H1 (cell line): Measurements from ENCODE around the gene MAPK8IP1. TPM values are rescaled to one million over a fixed set of nuclear protein-coding genes. Genes with fewer than 3 reads are reported as not detected.
A peak's percentile ranks its signal among the peaks of the same experiment; 100 is the strongest.

Experiments used
- CTCF ChIA-PET: fragments of 300-600 bp; sonication (Branson Sonifier 250); formaldehyde crosslinking; loops from one replicate; lab custom pipeline; 2021; ENCODE audit not compliant: partially characterized antibody; lab: Charles Lee
- POLR2A ChIA-PET: fragments of 300-600 bp; sonication (Branson Sonifier 250); formaldehyde crosslinking; loops from one replicate; lab custom pipeline; 2021; ENCODE audit warnings: inconsistent platforms; ENCODE audit not compliant: partially characterized antibody; lab: Charles Lee
- DNase-seq, 2 experiments: peaks; one replicate each; pipeline versions ENCODE4 v3.0.0 to v3.0.0-alpha.2; 2010 to 2022; ENCODE audit warnings: low spot score in 2 of 2, low read depth in 1 of 2, mixed read lengths in 1 of 2
- FAIRE-seq: peaks from 2 replicates; lab custom pipeline; 2011; peaks lifted over from hg19 to GRCh38; lab: Jason Lieb, UNC
- H2AFZ ChIP-seq: 2 replicates; pipeline ENCODE4 v1.8.1; 2012; ENCODE audit warnings: low read length, inconsistent platforms
- H2AK5ac ChIP-seq: 2 replicates; pipeline ENCODE4 v1.6.1; 2013; ENCODE audit warnings: low read depth, low read length
- H2BK120ac ChIP-seq: replicated peaks from 2 replicates; pipeline ENCODE3; 2013; ENCODE audit warnings: low read depth, low read length, inconsistent platforms
- H2BK12ac ChIP-seq: 2 replicates; pipeline ENCODE4 v1.6.1; 2013; ENCODE audit warnings: low read depth, low read length
- H2BK15ac ChIP-seq: 2 replicates; pipeline ENCODE4 v1.6.1; 2013; ENCODE audit warnings: low read length
- H2BK20ac ChIP-seq: 2 replicates; pipeline ENCODE4 v1.6.1; 2013; ENCODE audit warnings: low read length
- H2BK5ac ChIP-seq: 2 replicates; pipeline ENCODE4 v1.6.1; 2013; ENCODE audit warnings: low read depth, low read length
- H3K14ac ChIP-seq: 2 replicates; pipeline ENCODE4 v1.6.1; 2013; ENCODE audit warnings: inconsistent platforms; ENCODE audit not compliant: insufficient read length
- H3K18ac ChIP-seq: 2 replicates; pipeline ENCODE4 v1.6.1; 2013; ENCODE audit warnings: low read length; ENCODE audit errors: extremely low read depth
- H3K23ac ChIP-seq: 2 replicates; pipeline ENCODE4 v1.6.1; 2013; ENCODE audit warnings: inconsistent platforms; ENCODE audit not compliant: insufficient read length
- H3K23me2 ChIP-seq: 2 replicates; pipeline ENCODE4 v1.6.1; 2013; ENCODE audit warnings: low read depth, low read length
- H3K27ac ChIP-seq: 2 replicates; pipeline ENCODE4 v1.6.1; 2011; ENCODE audit warnings: low read depth, low read length, inconsistent platforms
- H3K27me3 ChIP-seq, 4 experiments: replicated peaks in 1 of 4; 1 replicate in 1 of 4; 2 replicates in 3 of 4; pipeline versions ENCODE4 v1.6.1 to v1.8.1; 2011 to 2013; ENCODE audit warnings: low read length in 3 of 4, mild to moderate bottlenecking in 3 of 4, inconsistent platforms in 2 of 4, mixed read lengths in 2 of 4, moderate library complexity in 1 of 4; ENCODE audit not compliant: control insufficient read depth in 3 of 4, insufficient read depth in 3 of 4; ENCODE audit errors: extremely low read depth in 1 of 4
- H3K36me3 ChIP-seq, 4 experiments: 2 replicates each; pipeline versions ENCODE4 v1.6.1 to v1.8.1; 2011 to 2013; ENCODE audit warnings: mild to moderate bottlenecking in 4 of 4, low read length in 3 of 4, moderate library complexity in 2 of 4, control low read depth in 1 of 4, inconsistent platforms in 1 of 4; ENCODE audit not compliant: insufficient read depth in 4 of 4, control insufficient read depth in 2 of 4
- H3K4ac ChIP-seq: replicated peaks from 2 replicates; pipeline ENCODE3; 2013; ENCODE audit warnings: low read length, low read depth, mixed read lengths, inconsistent platforms; ENCODE audit not compliant: insufficient read length
- H3K4me1 ChIP-seq, 4 experiments: replicated peaks in 1 of 4; 1 replicate in 1 of 4; 2 replicates in 3 of 4; pipeline versions ENCODE4 v1.6.1 to v1.8.1; 2011 to 2013; ENCODE audit warnings: low read length in 3 of 4, inconsistent platforms in 2 of 4, mixed read lengths in 1 of 4; ENCODE audit not compliant: insufficient read depth in 4 of 4, control insufficient read depth in 3 of 4
- H3K4me2 ChIP-seq, 2 experiments: 2 replicates each; pipeline versions ENCODE4 v1.6.1 to v1.8.1; 2011 to 2013; ENCODE audit warnings: low read depth in 2 of 2, low read length in 2 of 2, control low read depth in 1 of 2, inconsistent platforms in 1 of 2, mild to moderate bottlenecking in 1 of 2; ENCODE audit not compliant: insufficient read depth in 1 of 2
- H3K4me3 ChIP-seq, 4 experiments: fragments of 200-600, 300-600 bp in 1 of 4; sonication (generic), shearing (Covaris generic), sonication (Bioruptor Twin) in 1 of 4; 2 replicates each; pipeline versions ENCODE4 v1.5.1 to v1.8.1; 2011 to 2016; ENCODE audit warnings: low read length in 4 of 4, low read depth in 3 of 4, control low read depth in 2 of 4, inconsistent platforms in 2 of 4, mild to moderate bottlenecking in 2 of 4, mixed read lengths in 1 of 4, moderate library complexity in 1 of 4; ENCODE audit not compliant: insufficient read depth in 2 of 4; ENCODE audit errors: extremely low read depth in 1 of 4
- H3K56ac ChIP-seq: replicated peaks from 2 replicates; pipeline ENCODE3; 2013; ENCODE audit warnings: low read depth, mild to moderate bottlenecking, mixed read lengths, low read length, inconsistent platforms; ENCODE audit not compliant: insufficient read length
- H3K79me1 ChIP-seq: 2 replicates; pipeline ENCODE4 v1.6.1; 2013; ENCODE audit warnings: low read depth, low read length, control low read depth
- H3K79me2 ChIP-seq, 2 experiments: 2 replicates each; pipeline versions ENCODE4 v1.6.1 to v1.8.1; 2012 to 2013; ENCODE audit warnings: low read length in 2 of 2, mild to moderate bottlenecking in 2 of 2, inconsistent platforms in 1 of 2; ENCODE audit not compliant: insufficient read depth in 2 of 2, control insufficient read depth in 1 of 2
- H3K9ac ChIP-seq, 4 experiments: replicated peaks in 1 of 4; 1 replicate in 1 of 4; 2 replicates in 3 of 4; pipeline versions ENCODE4 v1.6.1 to v1.8.1; 2011 to 2013; ENCODE audit warnings: low read depth in 3 of 4, low read length in 3 of 4, control low read depth in 2 of 4, mild to moderate bottlenecking in 2 of 4, moderate library complexity in 2 of 4, inconsistent platforms in 1 of 4; ENCODE audit errors: extremely low read depth in 1 of 4
- H3K9me3 ChIP-seq, 2 experiments: 2 replicates each; pipeline versions ENCODE4 v1.6.1 to v1.8.1; 2012 to 2013; ENCODE audit warnings: mild to moderate bottlenecking in 2 of 2, moderate library complexity in 2 of 2, control low read depth in 1 of 2, inconsistent platforms in 1 of 2, low read depth in 1 of 2, low read length in 1 of 2, mixed read lengths in 1 of 2; ENCODE audit not compliant: insufficient read depth in 2 of 2
- H4K20me1 ChIP-seq, 2 experiments: replicated peaks in 1 of 2; 2 replicates each; pipeline versions ENCODE3 to v1.8.1; 2011 to 2013; ENCODE audit warnings: inconsistent platforms in 2 of 2, low read length in 2 of 2, mild to moderate bottlenecking in 1 of 2; ENCODE audit not compliant: insufficient read depth in 2 of 2, control insufficient read depth in 1 of 2
- H4K5ac ChIP-seq: 2 replicates; pipeline ENCODE4 v1.6.1; 2013; ENCODE audit warnings: low read length, low read depth, mixed read lengths, inconsistent platforms; ENCODE audit not compliant: insufficient read length
- H4K8ac ChIP-seq: 2 replicates; pipeline ENCODE4 v1.8.0; 2013; ENCODE audit warnings: mild to moderate bottlenecking, moderate library complexity, low read length, inconsistent platforms; ENCODE audit not compliant: insufficient read depth; ENCODE audit errors: extremely low read depth
- H4K91ac ChIP-seq: replicated peaks from 2 replicates; pipeline ENCODE3; 2013; ENCODE audit warnings: low read length, mixed read lengths, inconsistent platforms; ENCODE audit not compliant: insufficient read length
- CEBPB ChIP-seq: IDR thresholded peaks from 2 replicates; pipeline ENCODE4 v1.6.1; 2012; ENCODE audit warnings: low read depth, low read length
- CTBP2 ChIP-seq: IDR thresholded peaks from 2 replicates; pipeline ENCODE4 v1.7.0; 2011; ENCODE audit warnings: borderline replicate concordance, mild to moderate bottlenecking, moderate library complexity, mixed read lengths, low read length; ENCODE audit not compliant: insufficient read depth, insufficient read length
- CTCF ChIP-seq, 3 experiments: IDR thresholded peaks; 1 replicate in 2 of 3; 2 replicates in 1 of 3; pipeline versions ENCODE4 v1.5.1 to v1.6.1; 2011; ENCODE audit warnings: low read length in 3 of 3, mild to moderate bottlenecking in 3 of 3, inconsistent platforms in 2 of 3, low read depth in 1 of 3, moderate library complexity in 1 of 3; ENCODE audit not compliant: insufficient read depth in 1 of 3; ENCODE audit errors: control extremely low read depth in 1 of 3
- RAD21 ChIP-seq, 2 experiments: IDR thresholded peaks in 1 of 2; conservative IDR thresholded peaks in 1 of 2; 2 replicates each; pipeline ENCODE4 v1.6.1; 2011; ENCODE audit warnings: low read depth in 2 of 2, low read length in 2 of 2, improper control_type of control experiment in 1 of 2, inconsistent platforms in 1 of 2, mild to moderate bottlenecking in 1 of 2, moderate library complexity in 1 of 2
- SAP30 ChIP-seq: fragments of 300-600 bp; sonication (generic); IDR thresholded peaks from 2 replicates; pipeline ENCODE4 v1.7.1; 2012; ENCODE audit warnings: low read length, moderate library complexity, mild to moderate bottlenecking, inconsistent platforms; ENCODE audit not compliant: insufficient read depth, insufficient replicate concordance
- SIN3A ChIP-seq, 2 experiments: IDR thresholded peaks in 1 of 2; conservative IDR thresholded peaks in 1 of 2; 2 replicates each; pipeline ENCODE4 v1.6.1; 2011 to 2012; ENCODE audit warnings: low read length in 2 of 2, improper control_type of control experiment in 1 of 2, low read depth in 1 of 2, mild to moderate bottlenecking in 1 of 2
- ZNF274 ChIP-seq: IDR thresholded peaks from 2 replicates; pipeline ENCODE4 v1.7.0; 2012; ENCODE audit warnings: low read length, borderline replicate concordance; ENCODE audit errors: extremely low read depth
- WGBS, 2 experiments: shearing (Covaris generic) in 1 of 2; methylation state at CpG; one replicate each; pipeline versions ENCODE4 v1.1.6 to v1.1.7; 2013 to 2015; ENCODE audit warnings: low lambda C conversion rate in 2 of 2, mixed read lengths in 2 of 2, inconsistent platforms in 1 of 2, low coverage in 1 of 2, missing lambda C conversion rate in 1 of 2; ENCODE audit not compliant: insufficient replicate concordance in 2 of 2, insufficient coverage in 1 of 2, insufficient read length in 1 of 2; ENCODE audit errors: extremely low coverage in 1 of 2, missing lambda C conversion rate in 1 of 2; 5-methylcytosine and 5-hydroxymethylcytosine counted together
- polyA plus RNA-seq, 7 experiments: library from polyadenylated mRNA; depleted of rRNA in 3 of 7; stranded (reverse) in 5 of 7; unstranded in 2 of 7; fragments of >200 nt in 5 of 7; fragments of 200-250 nt in 2 of 7; gene quantifications; 1 replicate in 5 of 7; 2 replicates in 1 of 7; 4 replicates in 1 of 7; pipeline versions ENCODE4 v1.2.1 to v1.2.3, GENCODE V29; 2011 to 2013; ENCODE audit warnings: missing spikeins in 2 of 7, mixed read lengths in 2 of 7
- total RNA-seq: library from RNA; stranded (reverse); fragmentation: NEBNext Ultra II Directional; extraction: Animal tissue kit (Norgen Biotek cat#: 25700); gene quantifications from 2 replicates; pipeline ENCODE4 v1.2.1, GENCODE V29; 2021

Gene MAPK8IP1
- total and polyA plus RNA-seq, 2 of the 8 experiments (the other 6 are each of a cell fraction or from before 2014, with no cell fraction given), result 32.4 to 40.1 TPM

GRCh38 chr11:45872651-45873356 is 12.6 kb upstream of the MAPK8IP1 start:
- H3K79me1 ChIP-seq, result peaks cover 2% of the 10 kb centered on the region
- H2AK5ac ChIP-seq, result no peak overlapping the region
- no peaks in the 10 kb centered on the region for H3K23me2 ChIP-seq
- FAIRE-seq (peak; percentile 82), DNase-seq (peak; percentile 73 to 86)
- H2BK120ac ChIP-seq, result no peak overlapping the region
- ChIA-PET POLR2A (interaction anchor here (0.7 to 2.5 kb wide), 9 partner anchors 10 to 59 kb away, joined by 3 to 9 read pairs (median 4); partner anchors contain the start of genes LARGE2 and PEX16), CTCF (interaction anchor here (0.6 to 6.3 kb wide), 50 partner anchors 8 to 447 kb away, joined by 3 to 90 read pairs (median 4); partner anchors contain the start of genes PEX16 and SLC35C1)
- H3K27me3 ChIP-seq, result no peaks in the 10 kb centered on the region
- H3K18ac ChIP-seq, result no peak overlapping the region
- peaks cover 5 to 15% (median 10%) of the 10 kb centered on the region in 4 experiments; a peak in 5 of 8 replicates for H3K36me3 ChIP-seq
- no peak overlapping the region for H2BK15ac ChIP-seq
- no peak overlapping the region for H3K9ac ChIP-seq
- H3K56ac ChIP-seq, result no peak overlapping the region
- H3K23ac ChIP-seq, result no peak overlapping the region
- H4K8ac ChIP-seq, result no peak overlapping the region
- no peaks in the 10 kb centered on the region for H3K79me2 ChIP-seq
- H2BK12ac ChIP-seq, result no peak overlapping the region
- H2BK20ac ChIP-seq, result no peak overlapping the region
- H3K14ac ChIP-seq, result no peak overlapping the region
- H3K9me3 ChIP-seq, result no peaks in the 10 kb centered on the region
- no peak overlapping the region for H2BK5ac ChIP-seq
- H3K4me3 ChIP-seq, result no peak overlapping the region
- peaks cover 9 to 16% (median 13%) of the 10 kb centered on the region in 4 experiments; a peak in 6 of 7 replicates for H3K4me1 ChIP-seq
- no peak overlapping the region for H4K91ac ChIP-seq
- peaks cover 0 to 2% of the 10 kb centered on the region in 2 experiments for H4K20me1 ChIP-seq
- H3K4me2 ChIP-seq, result no peak overlapping the region
- H3K4ac ChIP-seq, result no peak overlapping the region
- no peak overlapping the region for H4K5ac ChIP-seq
- 33% methylated on average over 9 of the region's 9 CpGs; no CpG with 5 or more reads in 1 of the 2 experiments for WGBS, 2 experiments
- no peak overlapping the region for H3K27ac ChIP-seq
- no peak overlapping the region for H2AFZ ChIP-seq
- TF ChIP-seq CEBPB (0 out of 2 replicates have a peak, but pooled peaks have one; percentile 3), SIN3A (conservative IDR thresholded peaks at IDR 0.05 in 1 of 2, IDR thresholded peaks at IDR 0.05 in 1 of 2; ENCODE audit: low read depth in 1 of 2, low read length in 2 of 2) (peak; percentile 40 to 55; a peak in 1 of 4 replicates), CTCF (IDR thresholded peaks at IDR 0.05; ENCODE audit: control extremely low read depth in 1 of 3, insufficient read depth in 1 of 3, low read depth in 1 of 3, low read length in 3 of 3) (peak; percentile 92 to 98 (median 95)), SAP30 (no peak), ZNF274 (no peak), RAD21 (IDR thresholded peaks at IDR 0.05 in 1 of 2, conservative IDR thresholded peaks at IDR 0.05 in 1 of 2; ENCODE audit: low read depth in 2 of 2, low read length in 2 of 2) (peak; percentile 96 to 97), CTBP2 (no peak)
